IPS-20b (cell line): ENCODE measurements around the gene DARS2.
A peak's percentile ranks its signal among the peaks of the same experiment; 100 is the strongest.
"Not testable (repeated sequence)": the region's sequence is repeated elsewhere in the genome, so short reads cannot be mapped to it uniquely, and the experiment has no call there.

ENCODE experiments used
- H3K27ac ChIP-seq: one replicate; pipeline ENCODE4 v1.5.1; 2013; ENCODE audit warnings: low read length
- H3K27me3 ChIP-seq: 2 replicates; pipeline ENCODE4 v1.6.1; 2013; ENCODE audit warnings: mild to moderate bottlenecking, low read length, inconsistent platforms; ENCODE audit not compliant: insufficient read depth
- H3K36me3 ChIP-seq: 2 replicates; pipeline ENCODE4 v1.6.1; 2013; ENCODE audit warnings: low read depth, mild to moderate bottlenecking, inconsistent platforms, low read length, moderate library complexity; ENCODE audit not compliant: insufficient read depth
- H3K4me1 ChIP-seq: 2 replicates; pipeline ENCODE4 v1.6.1; 2013; ENCODE audit warnings: mild to moderate bottlenecking, control low read depth, inconsistent platforms, low read length, moderate library complexity; ENCODE audit not compliant: insufficient read depth
- H3K4me3 ChIP-seq: 2 replicates; pipeline ENCODE4 v1.5.1; 2013; ENCODE audit warnings: mild to moderate bottlenecking, low read length, inconsistent platforms
- H3K9ac ChIP-seq: 2 replicates; pipeline ENCODE4 v1.6.1; 2013; ENCODE audit warnings: low read depth, mild to moderate bottlenecking, inconsistent platforms, low read length, moderate library complexity
- H3K9me3 ChIP-seq: 2 replicates; pipeline ENCODE4 v1.6.1; 2013; ENCODE audit warnings: mild to moderate bottlenecking, low read depth, low read length, inconsistent platforms; ENCODE audit not compliant: insufficient read depth

Gene DARS2, protein sequence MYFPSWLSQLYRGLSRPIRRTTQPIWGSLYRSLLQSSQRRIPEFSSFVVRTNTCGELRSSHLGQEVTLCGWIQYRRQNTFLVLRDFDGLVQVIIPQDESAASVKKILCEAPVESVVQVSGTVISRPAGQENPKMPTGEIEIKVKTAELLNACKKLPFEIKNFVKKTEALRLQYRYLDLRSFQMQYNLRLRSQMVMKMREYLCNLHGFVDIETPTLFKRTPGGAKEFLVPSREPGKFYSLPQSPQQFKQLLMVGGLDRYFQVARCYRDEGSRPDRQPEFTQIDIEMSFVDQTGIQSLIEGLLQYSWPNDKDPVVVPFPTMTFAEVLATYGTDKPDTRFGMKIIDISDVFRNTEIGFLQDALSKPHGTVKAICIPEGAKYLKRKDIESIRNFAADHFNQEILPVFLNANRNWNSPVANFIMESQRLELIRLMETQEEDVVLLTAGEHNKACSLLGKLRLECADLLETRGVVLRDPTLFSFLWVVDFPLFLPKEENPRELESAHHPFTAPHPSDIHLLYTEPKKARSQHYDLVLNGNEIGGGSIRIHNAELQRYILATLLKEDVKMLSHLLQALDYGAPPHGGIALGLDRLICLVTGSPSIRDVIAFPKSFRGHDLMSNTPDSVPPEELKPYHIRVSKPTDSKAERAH

DNA sequence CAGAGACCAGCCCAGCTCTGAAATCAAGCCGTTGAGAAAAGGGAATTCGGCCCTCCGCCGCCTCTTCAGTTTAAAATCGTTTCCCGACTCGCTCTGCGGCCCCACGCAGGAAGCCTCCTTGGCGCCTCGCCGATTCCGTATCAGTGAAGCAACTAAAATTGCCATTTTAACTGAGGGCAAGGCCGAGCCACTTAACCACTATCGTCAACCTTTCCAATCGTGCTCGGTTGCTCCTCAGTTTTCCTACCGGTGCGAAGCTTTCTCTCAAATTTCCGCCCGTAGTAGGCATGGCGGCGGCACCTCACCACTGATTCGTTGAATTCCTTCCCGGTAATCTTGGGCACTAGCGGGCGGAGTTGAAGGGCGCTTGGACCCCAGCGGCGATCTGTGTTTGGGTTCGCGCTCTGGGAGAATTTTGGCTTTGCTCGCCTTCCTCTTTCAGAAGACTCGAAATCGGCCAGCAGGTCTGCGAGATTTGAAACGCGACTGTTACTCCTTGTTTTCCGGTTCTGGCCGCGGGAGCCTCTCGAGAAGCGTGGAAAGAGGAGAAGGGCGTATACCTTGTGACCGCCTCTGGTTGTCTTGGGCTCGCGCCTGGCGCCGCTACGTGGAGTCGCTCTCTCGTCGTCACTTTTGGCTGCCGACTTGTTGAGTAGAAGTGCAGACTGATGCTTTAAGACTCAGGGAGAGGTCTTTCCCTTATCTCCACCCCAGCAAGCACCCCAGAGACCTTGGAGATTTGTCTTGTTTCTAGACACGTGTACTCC lies at the start of gene DARS2, which contains the start of gene CENPL:
Gene DARS2, plus strand, starts transcription at position 359 of the 767 bp plus-strand sequence. CDS start 557 bp downstream, outside the sequence.
Gene CENPL, minus strand, starts transcription at position 569 of the 767 bp plus-strand sequence. CDS start 13,584 bp downstream, outside the sequence.
- Histone ChIP-seq H3K27me3 (no peaks in the 10 kb centered on the region), H3K9ac (peak within 1 kb of the TSS; percentile 91), H3K27ac (peak within 1 kb of the TSS; percentile 68), H3K4me1 (peaks cover 3% of the 10 kb centered on the region; the same call in 1 of the 2 replicates), H3K9me3 (no peaks in the 10 kb centered on the region), H3K4me3 (peak within 1 kb of the TSS; percentile 99), H3K36me3 (peaks cover 28% of the 10 kb centered on the region)

DNA sequence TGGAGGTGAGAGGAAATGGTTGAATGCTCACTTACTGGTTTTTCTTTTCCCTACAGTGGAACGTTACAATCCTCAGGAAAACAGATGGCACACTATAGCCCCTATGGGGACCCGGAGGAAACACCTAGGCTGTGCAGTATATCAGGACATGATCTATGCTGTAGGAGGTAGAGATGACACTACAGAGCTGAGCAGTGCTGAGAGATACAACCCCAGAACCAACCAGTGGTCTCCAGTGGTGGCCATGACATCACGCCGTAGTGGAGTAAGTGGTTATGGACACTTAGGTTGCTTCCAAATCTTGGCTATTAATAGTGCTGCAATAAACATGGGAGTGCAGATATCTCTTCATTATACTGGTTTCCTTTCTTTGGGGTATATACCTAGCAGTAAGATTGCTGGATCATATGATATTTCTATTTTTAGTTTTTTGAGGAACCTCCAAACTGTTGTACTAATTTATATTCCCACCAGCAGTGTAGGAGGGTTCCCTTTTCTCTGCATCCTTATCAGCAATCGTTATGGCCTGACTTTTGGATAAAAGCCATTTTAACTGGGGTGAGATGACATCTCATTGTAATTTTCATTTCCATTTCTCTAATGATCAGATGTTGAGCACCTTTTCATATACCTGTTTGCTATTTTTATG lies 48.8 kb upstream of the DARS2 start:
- Histone ChIP-seq H3K27me3 (no peaks in the 10 kb centered on the region), H3K27ac (no peak overlapping the region), H3K4me3 (no peak overlapping the region), H3K9me3 (no peaks in the 10 kb centered on the region), H3K9ac (no peak overlapping the region), H3K4me1 (no peaks in the 10 kb centered on the region), H3K36me3 (peaks cover 14% of the 10 kb centered on the region; the same call in 1 of the 2 replicates)

DNA sequence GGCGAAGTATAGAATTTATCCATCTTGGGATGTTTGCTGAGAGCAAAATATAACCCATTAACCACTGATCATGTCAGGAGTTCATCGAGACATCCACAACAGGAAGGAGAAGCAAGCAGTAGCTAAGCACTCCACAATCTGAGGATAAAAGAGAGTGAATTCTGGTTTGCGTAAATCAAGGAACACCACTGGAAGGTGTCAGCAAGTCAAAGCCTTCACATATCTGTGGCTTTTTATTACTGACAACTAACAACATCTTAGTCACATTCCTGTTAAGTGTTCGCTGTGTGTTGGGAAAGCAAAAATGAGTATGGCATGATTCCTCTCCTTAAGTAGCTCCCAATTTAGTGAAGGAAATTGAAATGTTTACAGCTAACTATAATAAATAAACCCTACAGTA lies 44.5 kb upstream of the DARS2 start:
- Histone ChIP-seq H3K27me3 (no peaks in the 10 kb centered on the region), H3K4me1 (no peaks in the 10 kb centered on the region), H3K36me3 (peaks cover 42% of the 10 kb centered on the region), H3K9me3 (no peaks in the 10 kb centered on the region), H3K4me3 (no peak overlapping the region), H3K9ac (no peak overlapping the region), H3K27ac (no peak overlapping the region)

DNA sequence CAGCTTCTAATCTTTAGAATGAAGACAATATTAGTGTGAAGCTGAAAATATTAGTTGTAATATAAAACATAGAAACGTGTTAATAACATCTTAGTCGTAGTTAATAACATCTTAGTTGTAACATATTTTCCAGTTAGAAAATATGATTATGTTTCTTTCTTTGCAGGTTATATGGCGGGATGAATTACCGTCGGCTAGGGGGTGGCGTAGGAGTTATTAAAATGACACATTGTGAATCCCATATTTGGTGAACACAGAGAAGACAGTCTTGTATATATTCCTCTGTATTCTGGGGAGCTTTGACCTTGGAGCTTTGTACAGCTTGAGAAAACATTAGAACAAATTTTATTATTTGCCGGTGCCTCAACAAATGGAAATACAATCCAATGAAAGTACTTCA lies 39.5 kb upstream of the DARS2 start:
- H3K27me3 ChIP-seq, result no peaks in the 10 kb centered on the region
- no peak overlapping the region for H3K9ac ChIP-seq
- no peak overlapping the region for H3K4me3 ChIP-seq
- no peaks in the 10 kb centered on the region for H3K4me1 ChIP-seq
- no peaks in the 10 kb centered on the region for H3K9me3 ChIP-seq
- H3K36me3 ChIP-seq, result peaks cover 41% of the 10 kb centered on the region
- no peak overlapping the region for H3K27ac ChIP-seq

DNA sequence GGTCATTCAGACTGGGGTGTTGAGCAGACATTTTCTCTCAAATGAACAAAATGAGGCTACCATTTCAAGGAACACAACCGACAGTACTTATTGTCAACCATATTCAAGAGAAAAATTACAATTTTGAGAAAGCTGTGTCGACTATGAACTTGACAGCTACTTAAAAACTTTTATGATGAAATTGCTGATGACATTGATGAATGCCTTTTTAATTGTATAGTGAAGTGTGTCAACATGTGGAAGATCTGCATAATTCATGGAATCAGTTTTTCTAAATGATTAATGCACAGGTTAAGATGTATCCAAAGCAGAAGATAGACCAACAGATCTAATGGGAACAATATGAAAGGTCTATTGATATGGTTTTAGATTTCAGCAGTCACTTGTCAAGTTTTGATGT lies 34.6 kb upstream of the DARS2 start:
- Histone ChIP-seq H3K4me1 (no peaks in the 10 kb centered on the region), H3K36me3 (peaks cover 17% of the 10 kb centered on the region), H3K9ac (no peak overlapping the region), H3K27me3 (no peaks in the 10 kb centered on the region), H3K9me3 (no peaks in the 10 kb centered on the region), H3K27ac (no peak overlapping the region), H3K4me3 (no peak overlapping the region)

DNA sequence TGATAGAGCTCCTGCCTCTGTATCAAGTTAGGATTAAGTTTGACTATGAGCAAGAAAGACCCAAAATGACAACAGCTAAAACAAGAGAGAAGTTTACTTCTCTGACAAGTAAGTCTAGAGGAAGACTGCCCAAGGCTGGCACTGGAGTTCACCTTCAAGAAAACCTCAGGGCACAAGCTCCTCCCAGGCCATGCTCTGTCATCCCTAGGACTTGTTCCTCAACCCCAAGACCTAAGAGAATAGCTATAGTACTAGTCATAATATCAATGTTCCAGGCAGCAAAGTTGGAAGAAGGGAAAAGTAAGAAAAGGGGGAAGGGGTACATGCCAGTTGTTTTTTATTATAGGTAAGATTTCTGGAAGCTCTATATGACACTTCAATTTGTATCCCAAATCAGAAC lies 26.4 kb upstream of the DARS2 start:
- Histone ChIP-seq H3K4me3 (no peak overlapping the region), H3K27ac (no peak overlapping the region), H3K36me3 (peaks cover 47% of the 10 kb centered on the region), H3K4me1 (no peaks in the 10 kb centered on the region), H3K9ac (no peak overlapping the region), H3K9me3 (no peaks in the 10 kb centered on the region), H3K27me3 (no peaks in the 10 kb centered on the region)

DNA sequence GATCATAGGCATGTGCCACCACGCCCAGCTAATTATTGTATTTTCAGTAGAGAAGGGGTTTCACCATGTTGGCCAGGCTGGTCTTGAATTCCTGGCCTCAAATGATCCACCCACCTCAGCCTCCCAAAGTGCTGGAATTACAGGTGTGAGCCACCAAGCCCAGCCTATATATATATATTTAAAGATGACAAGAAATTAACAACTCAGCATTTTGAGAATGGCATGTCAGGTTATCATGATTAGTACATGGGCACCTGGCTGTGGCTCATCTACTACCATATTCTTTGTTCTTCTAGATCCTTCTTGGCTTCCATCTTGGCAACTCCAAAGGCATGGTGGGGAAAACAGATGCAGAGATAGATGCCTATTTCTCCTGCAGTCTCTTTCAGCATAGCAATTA lies 24.5 kb upstream of the DARS2 start:
- H3K36me3 ChIP-seq, result peaks cover 62% of the 10 kb centered on the region
- not testable (repeated sequence) for H3K9ac ChIP-seq, H3K9me3 ChIP-seq, H3K4me3 ChIP-seq, H3K27ac ChIP-seq, H3K27me3 ChIP-seq, H3K4me1 ChIP-seq

DNA sequence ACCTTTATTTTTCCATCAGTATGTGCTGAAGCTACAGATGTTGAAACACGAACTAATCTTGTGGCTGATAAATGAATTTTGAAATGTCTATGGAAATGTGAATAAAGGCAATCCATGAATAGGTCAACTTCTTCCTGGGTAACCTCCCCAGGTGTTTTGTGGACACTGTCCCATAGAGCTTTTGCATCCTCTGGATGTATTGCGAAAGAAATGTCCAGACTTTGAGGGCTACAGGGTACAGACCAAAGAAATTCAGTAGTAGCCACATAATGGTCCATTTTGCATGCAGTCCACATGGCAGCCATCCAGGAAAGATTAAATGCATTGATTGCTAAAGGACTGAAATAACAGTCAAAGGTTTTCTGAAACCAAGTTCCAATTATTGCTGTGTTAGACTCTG lies 21.5 kb upstream of the DARS2 start:
- Histone ChIP-seq H3K4me1 (no peaks in the 10 kb centered on the region), H3K27me3 (no peaks in the 10 kb centered on the region), H3K9me3 (no peaks in the 10 kb centered on the region), H3K4me3 (no peak overlapping the region), H3K9ac (no peak overlapping the region), H3K27ac (no peak overlapping the region), H3K36me3 (peaks cover 82% of the 10 kb centered on the region)

DNA sequence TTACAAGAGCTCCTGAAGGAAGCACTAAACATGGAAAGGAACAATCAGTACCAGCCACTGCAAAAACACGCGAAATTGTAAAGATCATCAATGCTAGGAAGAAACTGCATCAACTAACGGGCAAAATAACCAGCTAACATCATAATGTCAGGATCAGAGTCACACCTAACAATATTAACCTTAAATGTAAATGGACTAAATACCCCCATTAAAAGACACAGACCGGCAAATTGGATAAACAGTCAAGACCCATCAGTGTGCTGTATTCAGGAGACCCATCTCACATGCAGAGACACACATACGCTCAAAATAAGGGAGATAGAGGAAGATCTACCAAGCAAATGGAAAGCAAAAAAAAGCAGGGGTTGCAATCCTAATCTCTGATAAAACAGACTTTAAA lies 10.8 kb upstream of the DARS2 start:
- H3K9ac ChIP-seq, H3K27me3 ChIP-seq, H3K4me3 ChIP-seq, H3K27ac ChIP-seq, H3K4me1 ChIP-seq, H3K9me3 ChIP-seq: not testable (repeated sequence)
- peaks cover 26% of the 10 kb centered on the region for H3K36me3 ChIP-seq

DNA sequence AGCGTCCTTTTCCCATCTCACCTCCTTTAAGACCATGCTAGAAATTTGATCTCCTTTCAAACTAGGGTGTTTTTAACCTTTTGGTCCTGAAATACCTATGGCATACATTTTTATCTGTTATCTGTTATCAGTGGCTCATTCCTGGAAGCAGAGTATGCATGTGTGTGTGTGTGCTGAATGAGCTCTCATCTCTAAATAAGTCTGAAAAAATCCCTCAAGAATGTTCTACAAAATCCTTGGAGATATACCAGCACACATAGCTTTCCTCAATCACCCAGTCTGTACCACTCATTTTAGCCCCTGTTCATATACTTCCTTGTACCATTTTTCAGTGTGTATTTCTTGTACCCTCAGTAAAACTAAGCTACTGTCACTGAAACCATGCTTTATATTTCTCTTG lies 6.0 kb upstream of the DARS2 start:
- Histone ChIP-seq H3K27me3 (no peaks in the 10 kb centered on the region), H3K9me3 (no peaks in the 10 kb centered on the region), H3K4me3 (no peak overlapping the region), H3K36me3 (peaks cover 28% of the 10 kb centered on the region), H3K27ac (no peak overlapping the region), H3K4me1 (peaks cover 3% of the 10 kb centered on the region; the same call in 1 of the 2 replicates), H3K9ac (no peak overlapping the region)

DNA sequence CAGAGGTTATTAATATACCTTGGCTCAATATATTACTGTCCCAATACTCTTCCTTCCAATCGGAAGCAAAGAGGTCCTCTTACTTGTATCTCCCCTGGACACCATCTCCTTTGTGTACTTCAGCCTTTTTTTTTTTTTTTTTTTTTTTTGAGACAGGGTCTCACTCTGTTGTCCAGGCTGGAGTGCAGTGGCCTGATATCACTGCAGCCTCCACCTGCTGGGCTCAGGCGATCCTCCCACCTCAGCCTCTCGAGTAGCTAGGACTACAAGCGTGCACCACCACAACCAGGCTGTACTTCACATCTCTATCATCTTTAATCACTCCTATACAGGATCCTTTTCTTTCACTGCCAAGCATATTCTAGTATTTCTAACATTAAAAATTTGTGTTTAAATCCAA lies 2.8 kb upstream of the DARS2 start:
- Histone ChIP-seq H3K27me3 (no peaks in the 10 kb centered on the region), H3K9me3 (no peaks in the 10 kb centered on the region), H3K4me3 (no peak overlapping the region), H3K27ac (no peak overlapping the region), H3K36me3 (peaks cover 28% of the 10 kb centered on the region), H3K9ac (no peak overlapping the region), H3K4me1 (peaks cover 3% of the 10 kb centered on the region; the same call in 1 of the 2 replicates)
